H9 (cell line): ENCODE results near the gene LGMN. TPM values are rescaled to one million over a fixed set of nuclear protein-coding genes. Genes with fewer than 3 reads are reported as not detected.

Experiments used
- DNase-seq: peaks from one replicate; pipeline ENCODE4 v3.0.0-alpha.2; 2017
- H2AFZ ChIP-seq: one replicate; pipeline ENCODE4 v1.6.1; 2013; ENCODE audit warnings: mild to moderate bottlenecking, low read length, control low read depth, moderate library complexity
- H2AK5ac ChIP-seq: 2 replicates; pipeline ENCODE4 v1.6.1; 2013; ENCODE audit warnings: low read length, control low read depth, mixed read lengths; ENCODE audit not compliant: insufficient read length
- H2BK120ac ChIP-seq: one replicate; pipeline ENCODE4 v1.6.1; 2013; ENCODE audit warnings: low read depth, mild to moderate bottlenecking, low read length, control low read depth, inconsistent platforms; ENCODE audit not compliant: poor library complexity, severe bottlenecking
- H2BK12ac ChIP-seq: 2 replicates; pipeline ENCODE4 v1.6.1; 2013; ENCODE audit warnings: low read length, control low read depth, mixed read lengths, low read depth; ENCODE audit not compliant: insufficient read length
- H2BK15ac ChIP-seq: 2 replicates; pipeline ENCODE4 v1.6.1; 2013; ENCODE audit warnings: low read depth, low read length, control low read depth
- H2BK20ac ChIP-seq: one replicate; pipeline ENCODE4 v1.6.1; 2013; ENCODE audit warnings: low read depth, mild to moderate bottlenecking, low read length, control low read depth, inconsistent platforms; ENCODE audit not compliant: poor library complexity, severe bottlenecking
- H2BK5ac ChIP-seq: 2 replicates; pipeline ENCODE4 v1.6.1; 2013; ENCODE audit warnings: low read length, control low read depth, mixed read lengths; ENCODE audit not compliant: insufficient read length
- H3K14ac ChIP-seq: 2 replicates; pipeline ENCODE4 v1.6.1; 2013; ENCODE audit warnings: low read length, control low read depth; ENCODE audit not compliant: insufficient read depth
- H3K18ac ChIP-seq: 2 replicates; pipeline ENCODE4 v1.6.1; 2013; ENCODE audit warnings: low read depth, mild to moderate bottlenecking, mixed read lengths, low read length, control low read depth; ENCODE audit not compliant: insufficient read length
- H3K23ac ChIP-seq: 2 replicates; pipeline ENCODE4 v1.6.1; 2013; ENCODE audit warnings: low read length, control low read depth, mixed read lengths, low read depth; ENCODE audit not compliant: insufficient read length
- H3K23me2 ChIP-seq: 2 replicates; pipeline ENCODE4 v1.6.1; 2013; ENCODE audit warnings: low read depth, mild to moderate bottlenecking, mixed read lengths, low read length, control low read depth; ENCODE audit not compliant: insufficient read length, poor library complexity, severe bottlenecking
- H3K27ac ChIP-seq: 2 replicates; pipeline ENCODE4 v1.5.1; 2013; ENCODE audit warnings: low read length, control low read depth, mixed read lengths, low read depth; ENCODE audit not compliant: insufficient read length
- H3K27me3 ChIP-seq: 2 replicates; pipeline ENCODE4 v1.6.1; 2013; ENCODE audit warnings: low read length, control low read depth, inconsistent platforms; ENCODE audit not compliant: insufficient read depth
- H3K4ac ChIP-seq: 2 replicates; pipeline ENCODE4 v1.6.1; 2013; ENCODE audit warnings: low read depth, mild to moderate bottlenecking, control low read depth, inconsistent platforms, low read length, moderate library complexity
- H3K4me1 ChIP-seq: 2 replicates; pipeline ENCODE4 v1.6.1; 2013; ENCODE audit warnings: low read length, control low read depth, inconsistent platforms; ENCODE audit not compliant: insufficient read depth
- H3K4me2 ChIP-seq: 2 replicates; pipeline ENCODE4 v1.6.1; 2013; ENCODE audit warnings: low read length, control low read depth, mixed read lengths; ENCODE audit not compliant: insufficient read length, insufficient read depth
- H3K56ac ChIP-seq: 2 replicates; pipeline ENCODE4 v1.6.1; 2013; ENCODE audit warnings: low read depth, mild to moderate bottlenecking, mixed read lengths, low read length, control low read depth; ENCODE audit not compliant: insufficient read length
- H3K79me1 ChIP-seq: 2 replicates; pipeline ENCODE4 v1.6.1; 2013; ENCODE audit warnings: low read depth, mild to moderate bottlenecking, moderate library complexity, low read length, control low read depth, inconsistent platforms; ENCODE audit not compliant: insufficient read depth, poor library complexity, severe bottlenecking
- H3K79me2 ChIP-seq: 2 replicates; pipeline ENCODE4 v1.6.1; 2013; ENCODE audit warnings: low read length, control low read depth, inconsistent platforms; ENCODE audit not compliant: insufficient read depth
- H3K9ac ChIP-seq: 2 replicates; pipeline ENCODE4 v1.6.1; 2013; ENCODE audit warnings: low read length, control low read depth, mixed read lengths; ENCODE audit not compliant: insufficient read length; ENCODE audit errors: extremely low read depth
- H3K9me3 ChIP-seq: one replicate; pipeline ENCODE4 v1.6.1; 2013; ENCODE audit warnings: low read depth, low read length, inconsistent platforms; ENCODE audit not compliant: control insufficient read depth
- H3T11ph ChIP-seq: one replicate; pipeline ENCODE4 v1.6.1; 2013; ENCODE audit warnings: mild to moderate bottlenecking, low read length, control low read depth, inconsistent platforms
- H4K20me1 ChIP-seq: one replicate; pipeline ENCODE4 v1.6.1; 2013; ENCODE audit not compliant: control insufficient read depth, insufficient read length, insufficient read depth
- H4K5ac ChIP-seq: 2 replicates; pipeline ENCODE4 v1.6.1; 2013; ENCODE audit warnings: low read depth, mild to moderate bottlenecking, mixed read lengths, low read length, control low read depth; ENCODE audit not compliant: insufficient read length
- H4K8ac ChIP-seq: replicated peaks from 2 replicates; pipeline ENCODE4 v1.6.1; 2013; ENCODE audit warnings: low read length, control low read depth, mixed read lengths, low read depth; ENCODE audit not compliant: insufficient read length
- H4K91ac ChIP-seq: 2 replicates; pipeline ENCODE4 v1.6.1; 2013; ENCODE audit warnings: low read depth, mild to moderate bottlenecking, moderate library complexity, mixed read lengths, low read length, control low read depth; ENCODE audit not compliant: insufficient read length
- H3K27ac Mint-ChIP-seq, 3 experiments: 2 replicates in 2 of 3; 3 replicates in 1 of 3; pipeline ENCODE4 v1.8.0; 2020 to 2021; ENCODE audit warnings: mixed read lengths in 3 of 3, mild to moderate bottlenecking in 1 of 3, moderate library complexity in 1 of 3
- H3K27me3 Mint-ChIP-seq: 2 replicates; pipeline ENCODE4 v1.8.0; 2021; ENCODE audit warnings: low read depth, mild to moderate bottlenecking, moderate library complexity, mixed read lengths
- H3K36me3 Mint-ChIP-seq, 3 experiments: 2 replicates in 2 of 3; 3 replicates in 1 of 3; pipeline ENCODE4 v1.8.0; 2020 to 2021; ENCODE audit warnings: low read depth in 3 of 3, mixed read lengths in 3 of 3; ENCODE audit not compliant: insufficient read depth in 1 of 3
- H3K4me1 Mint-ChIP-seq, 2 experiments: 2 replicates each; pipeline ENCODE4 v1.8.0; 2020; ENCODE audit warnings: mixed read lengths in 2 of 2
- H3K4me3 Mint-ChIP-seq, 2 experiments: 2 replicates in 1 of 2; 3 replicates in 1 of 2; pipeline ENCODE4 v1.8.0; 2020 to 2021; ENCODE audit warnings: mild to moderate bottlenecking in 2 of 2, mixed read lengths in 2 of 2, moderate library complexity in 1 of 2
- H3K9me3 Mint-ChIP-seq, 2 experiments: 2 replicates in 1 of 2; 3 replicates in 1 of 2; pipeline ENCODE4 v1.8.0; 2020; ENCODE audit warnings: mild to moderate bottlenecking in 2 of 2, mixed read lengths in 2 of 2, moderate library complexity in 1 of 2
- WGBS: extraction: QIAGEN DNeasy Blood & Tissue Kit; methylation state at CpG from one replicate; pipeline ENCODE4 v1.1.7; 2013; ENCODE audit warnings: missing lambda C conversion rate, low lambda C conversion rate, mixed read lengths; ENCODE audit not compliant: insufficient read length; ENCODE audit errors: extremely low coverage; 5-methylcytosine and 5-hydroxymethylcytosine counted together
- total RNA-seq: library from RNA; stranded (reverse); gene quantifications from 2 replicates; pipeline ENCODE4 v1.2.1, GENCODE V29; 2021
- TF ChIP-seq, protein P1 (sequence below): fragments of 200-600 bp; sonication (generic); conservative IDR thresholded peaks from 3 replicates; pipeline ENCODE4 v1.8.0; 2021; ENCODE audit warnings: antibody characterized with exemption, mild to moderate bottlenecking

The LGMN gene
- total RNA-seq, 1 experiment from 2014 or later: 55.3 TPM

DNA sequence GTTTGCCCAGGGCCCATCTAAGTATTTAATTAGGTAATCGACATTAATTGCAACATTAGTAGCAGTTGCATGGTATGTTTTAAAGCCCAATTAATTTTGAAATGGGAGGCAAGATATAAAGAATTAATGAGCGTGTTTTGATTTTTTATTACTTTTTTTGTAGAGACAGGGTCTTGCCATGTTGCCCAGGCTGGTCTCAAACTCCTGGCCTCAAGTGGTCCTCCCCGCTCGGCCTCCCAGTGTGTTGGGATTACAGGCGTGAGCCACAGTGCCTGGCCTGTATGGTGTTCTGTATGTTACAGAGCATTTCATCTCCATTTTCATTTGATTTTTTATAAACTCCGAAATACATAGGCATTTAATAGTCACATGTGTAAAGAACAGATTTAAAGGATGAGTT is 46.5 kb upstream of the LGMN start:
- no peak for DNase-seq
- Histone ChIP-seq H3K4ac (no peak overlapping the region), H2BK15ac (no peak overlapping the region), H3K9ac (peak overlapping the region; percentile 80), H4K20me1 (no peaks in the 10 kb centered on the region), H3K18ac (no peak overlapping the region), H2BK5ac (no peak overlapping the region), H3K23me2 (no peaks in the 10 kb centered on the region), H2BK12ac (no peak overlapping the region), H4K91ac (no peak overlapping the region), H3K23ac (no peak overlapping the region), H3K27me3 (no peaks in the 10 kb centered on the region), H3K79me1 (no peaks in the 10 kb centered on the region), H2BK20ac (no peak overlapping the region), H3K79me2 (no peaks in the 10 kb centered on the region; the same call in 1 of the 2 replicates), H4K5ac (no peak overlapping the region), H3K4me2 (peak overlapping the region; percentile 88), H3K14ac (0 out of 2 replicates have a peak overlapping the region, but pooled peaks have one; percentile 22), H2AFZ (no peak overlapping the region), H3K9me3 (no peaks in the 10 kb centered on the region), H2BK120ac (no peak overlapping the region), H3K56ac (no peak overlapping the region), H4K8ac (no peak overlapping the region), H3T11ph (no peak overlapping the region), H3K4me1 (no peaks in the 10 kb centered on the region), H3K27ac (no peak overlapping the region), H2AK5ac (no peak overlapping the region)
- Mint-ChIP-seq H3K9me3 (peaks cover 7 to 12% of the 10 kb centered on the region in 2 experiments), H3K27ac (peak overlapping the region; percentile 87 to 96 (median 93)), H3K36me3 (peaks cover 1 to 19% (median 15%) of the 10 kb centered on the region in 3 experiments; a peak in 6 of 7 replicates), H3K27me3 (peaks cover 5% of the 10 kb centered on the region), H3K4me1 (peaks cover 14 to 19% of the 10 kb centered on the region in 2 experiments), H3K4me3 (peak overlapping the region; percentile 97)
- WGBS: no CpG with 5 or more reads among the region's 6 CpGs
- TF ChIP-seq, protein P1, sequence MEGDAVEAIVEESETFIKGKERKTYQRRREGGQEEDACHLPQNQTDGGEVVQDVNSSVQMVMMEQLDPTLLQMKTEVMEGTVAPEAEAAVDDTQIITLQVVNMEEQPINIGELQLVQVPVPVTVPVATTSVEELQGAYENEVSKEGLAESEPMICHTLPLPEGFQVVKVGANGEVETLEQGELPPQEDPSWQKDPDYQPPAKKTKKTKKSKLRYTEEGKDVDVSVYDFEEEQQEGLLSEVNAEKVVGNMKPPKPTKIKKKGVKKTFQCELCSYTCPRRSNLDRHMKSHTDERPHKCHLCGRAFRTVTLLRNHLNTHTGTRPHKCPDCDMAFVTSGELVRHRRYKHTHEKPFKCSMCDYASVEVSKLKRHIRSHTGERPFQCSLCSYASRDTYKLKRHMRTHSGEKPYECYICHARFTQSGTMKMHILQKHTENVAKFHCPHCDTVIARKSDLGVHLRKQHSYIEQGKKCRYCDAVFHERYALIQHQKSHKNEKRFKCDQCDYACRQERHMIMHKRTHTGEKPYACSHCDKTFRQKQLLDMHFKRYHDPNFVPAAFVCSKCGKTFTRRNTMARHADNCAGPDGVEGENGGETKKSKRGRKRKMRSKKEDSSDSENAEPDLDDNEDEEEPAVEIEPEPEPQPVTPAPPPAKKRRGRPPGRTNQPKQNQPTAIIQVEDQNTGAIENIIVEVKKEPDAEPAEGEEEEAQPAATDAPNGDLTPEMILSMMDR: no peak
